GM13977 (cell line): ENCODE measurements around the gene TM9SF4.
"Not testable (repeated sequence)": the region's sequence is repeated elsewhere in the genome, so short reads cannot be mapped to it uniquely, and the experiment has no call there.

Experiments used
- DNase-seq: peaks from one replicate; pipeline ENCODE4 v3.0.0; 2012; ENCODE audit warnings: low spot score
- in situ Hi-C: fragments of 300-500 bp; cut with MboI; formaldehyde crosslinking; loops from one replicate; pipeline ENCODE4 v1.12.0; 2022; ENCODE audit warnings: low sequenced_read_pairs, low pct_unique_long_range_greater_than_20kb, mixed read lengths, inconsistent platforms; ENCODE audit not compliant: unreplicated experiment
- TF ChIP-seq, protein P1 (sequence below): IDR thresholded peaks from 2 replicates; pipeline ENCODE4 v1.5.1; 2012; ENCODE audit warnings: mild to moderate bottlenecking, control low read depth; ENCODE audit not compliant: insufficient read depth; ENCODE audit errors: extremely low read depth, missing control alignments

The TM9SF4 gene

DNA sequence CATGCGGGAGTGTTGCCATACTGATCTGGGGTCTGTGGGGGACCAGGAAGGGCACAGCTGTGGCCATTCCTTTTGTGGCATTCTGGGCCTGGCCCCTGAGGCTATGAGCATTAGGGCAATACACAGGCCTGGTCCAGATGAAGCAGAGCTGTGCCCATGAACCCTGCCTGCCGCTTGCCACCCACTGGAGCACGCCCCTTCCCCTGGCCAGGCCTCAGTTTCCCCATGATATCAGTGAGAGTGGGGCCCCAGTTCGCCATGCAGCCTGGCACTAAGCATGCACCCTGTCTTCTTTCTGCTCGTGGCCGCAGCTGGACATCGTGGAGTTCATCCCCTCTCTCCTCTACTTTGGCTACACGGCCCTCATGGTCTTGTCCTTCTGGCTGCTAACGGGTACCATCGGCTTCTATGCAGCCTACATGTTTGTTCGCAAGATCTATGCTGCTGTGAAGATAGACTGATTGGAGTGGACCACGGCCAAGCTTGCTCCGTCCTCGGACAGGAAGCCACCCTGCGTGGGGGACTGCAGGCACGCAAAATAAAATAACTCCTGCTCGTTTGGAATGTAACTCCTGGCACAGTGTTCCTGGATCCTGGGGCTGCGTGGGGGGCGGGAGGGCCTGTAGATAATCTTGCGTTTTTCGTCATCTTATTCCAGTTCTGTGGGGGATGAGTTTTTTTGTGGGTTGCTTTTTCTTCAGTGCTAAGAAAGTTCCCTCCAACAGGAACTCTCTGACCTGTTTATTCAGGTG lies 55.6 kb downstream of the TM9SF4 start:
- TF ChIP-seq, protein P1, sequence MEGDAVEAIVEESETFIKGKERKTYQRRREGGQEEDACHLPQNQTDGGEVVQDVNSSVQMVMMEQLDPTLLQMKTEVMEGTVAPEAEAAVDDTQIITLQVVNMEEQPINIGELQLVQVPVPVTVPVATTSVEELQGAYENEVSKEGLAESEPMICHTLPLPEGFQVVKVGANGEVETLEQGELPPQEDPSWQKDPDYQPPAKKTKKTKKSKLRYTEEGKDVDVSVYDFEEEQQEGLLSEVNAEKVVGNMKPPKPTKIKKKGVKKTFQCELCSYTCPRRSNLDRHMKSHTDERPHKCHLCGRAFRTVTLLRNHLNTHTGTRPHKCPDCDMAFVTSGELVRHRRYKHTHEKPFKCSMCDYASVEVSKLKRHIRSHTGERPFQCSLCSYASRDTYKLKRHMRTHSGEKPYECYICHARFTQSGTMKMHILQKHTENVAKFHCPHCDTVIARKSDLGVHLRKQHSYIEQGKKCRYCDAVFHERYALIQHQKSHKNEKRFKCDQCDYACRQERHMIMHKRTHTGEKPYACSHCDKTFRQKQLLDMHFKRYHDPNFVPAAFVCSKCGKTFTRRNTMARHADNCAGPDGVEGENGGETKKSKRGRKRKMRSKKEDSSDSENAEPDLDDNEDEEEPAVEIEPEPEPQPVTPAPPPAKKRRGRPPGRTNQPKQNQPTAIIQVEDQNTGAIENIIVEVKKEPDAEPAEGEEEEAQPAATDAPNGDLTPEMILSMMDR = no peak
- in situ Hi-C loops = no loop called here
- no peak for DNase-seq

DNA sequence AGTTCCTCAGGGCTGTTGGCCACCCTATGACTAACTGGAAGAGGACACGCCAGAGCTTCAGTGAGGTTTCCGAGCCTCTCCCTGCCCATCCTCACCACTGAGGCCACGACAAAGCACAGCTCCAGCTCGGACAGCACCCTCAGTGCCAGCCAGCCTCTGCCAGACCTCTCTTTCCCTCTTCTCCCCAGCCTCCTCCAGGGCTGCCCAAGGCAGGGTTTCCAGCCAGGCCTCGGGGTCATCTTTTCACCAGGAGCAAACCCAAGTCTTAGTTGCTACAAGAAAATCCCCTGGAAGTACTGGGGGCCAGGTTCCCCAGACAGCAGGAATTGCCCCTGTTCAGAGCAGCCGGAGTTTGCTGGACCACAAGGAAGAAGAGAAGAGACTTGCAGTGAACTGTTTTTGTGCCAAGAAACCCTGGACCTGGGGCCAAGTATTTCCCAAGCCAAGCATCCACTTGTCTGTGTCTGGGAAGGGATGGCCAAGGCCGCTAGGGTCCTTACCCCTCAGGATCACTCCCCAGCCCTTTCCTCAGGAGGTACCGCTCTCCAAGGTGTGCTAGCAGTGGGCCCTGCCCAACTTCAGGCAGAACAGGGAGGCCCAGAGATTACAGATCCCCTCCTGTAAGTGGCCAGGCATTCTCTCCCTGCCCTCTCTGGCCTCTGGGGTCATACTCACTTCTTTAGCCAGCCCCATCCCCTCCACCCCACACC lies 56.5 kb downstream of the TM9SF4 start:
- TF ChIP-seq, protein P1 = no peak
- DNase-seq = no peak
- in situ Hi-C loops = no loop called here

DNA sequence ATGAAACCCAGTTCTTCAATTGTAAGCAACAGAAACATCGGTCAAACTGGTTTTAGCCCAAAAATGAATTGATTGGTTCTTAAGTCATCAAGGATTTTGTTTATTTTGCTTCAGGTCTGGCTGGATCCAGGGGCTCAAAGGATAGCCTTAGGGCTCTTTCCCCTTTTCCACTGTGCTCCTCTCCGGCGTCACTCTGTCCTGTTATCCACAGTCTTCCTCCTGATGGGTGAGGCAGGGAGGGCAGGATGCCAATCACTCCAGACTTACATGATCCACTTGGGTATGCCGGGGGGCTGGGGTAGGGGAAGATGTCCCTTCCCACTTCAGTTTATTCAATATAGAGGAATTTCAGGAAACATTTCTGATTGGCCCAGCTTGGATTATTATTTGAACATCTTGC lies 58.0 kb downstream of the TM9SF4 start:
- no peak for DNase-seq
- TF ChIP-seq, protein P1 = no peak
- in situ Hi-C loops = no loop called here

DNA sequence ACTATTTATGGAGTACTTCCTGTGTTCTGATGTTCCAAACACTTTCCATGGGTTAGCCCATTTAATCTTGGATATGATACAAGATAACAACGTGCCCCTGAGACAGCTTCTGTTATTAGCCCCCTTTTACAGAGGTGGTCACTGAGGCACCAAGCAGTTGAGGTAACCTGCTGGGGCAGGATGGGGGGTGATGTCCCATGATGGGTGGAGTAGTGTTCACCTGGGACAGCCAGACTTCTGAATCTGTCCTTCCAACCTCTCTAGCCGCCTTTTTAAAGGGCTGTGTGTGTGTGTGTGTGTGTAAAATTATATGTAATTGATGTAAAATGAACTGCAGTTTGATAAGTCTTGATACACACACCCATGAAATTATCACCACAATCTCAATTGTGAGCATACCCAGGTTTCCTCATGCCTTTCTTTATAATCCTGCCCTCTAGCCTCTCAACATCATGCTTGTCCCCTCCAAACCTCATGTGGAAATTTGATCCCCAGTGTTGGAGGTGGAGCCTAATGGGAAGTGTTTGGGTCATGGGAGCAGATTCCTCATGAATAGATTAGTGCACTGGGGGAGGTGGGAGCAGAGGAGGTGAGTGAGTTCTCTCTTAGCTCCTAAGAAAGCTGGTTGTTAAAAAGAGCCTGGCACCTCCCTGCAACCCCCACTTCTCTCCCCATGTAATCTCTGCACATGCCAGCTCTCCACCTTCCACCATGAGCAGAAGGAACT lies 58.8 kb downstream of the TM9SF4 start:
- in situ Hi-C loops = no loop called here
- TF ChIP-seq, protein P1 = no peak
- DNase-seq = no peak

DNA sequence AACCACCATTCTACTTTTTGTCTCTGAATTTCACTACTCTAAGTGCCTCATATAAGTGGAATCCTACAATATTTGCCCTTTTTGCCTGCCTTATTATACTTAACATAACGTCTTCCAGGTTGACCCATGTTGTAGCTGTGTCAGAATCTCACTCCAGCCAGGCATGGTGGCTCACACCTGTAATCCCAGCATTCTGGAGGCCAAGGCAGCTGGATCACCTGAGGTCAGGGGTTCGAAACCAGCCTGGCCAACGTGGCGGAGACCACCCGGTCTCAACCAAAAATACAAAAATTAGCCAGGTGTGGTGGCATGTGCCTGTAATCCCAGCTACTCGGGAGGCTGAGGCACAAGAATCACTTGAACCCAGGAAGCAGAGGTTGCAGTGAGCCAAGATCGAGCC lies 68.2 kb downstream of the TM9SF4 start:
- in situ Hi-C loops, DNase-seq: not testable (repeated sequence)

DNA sequence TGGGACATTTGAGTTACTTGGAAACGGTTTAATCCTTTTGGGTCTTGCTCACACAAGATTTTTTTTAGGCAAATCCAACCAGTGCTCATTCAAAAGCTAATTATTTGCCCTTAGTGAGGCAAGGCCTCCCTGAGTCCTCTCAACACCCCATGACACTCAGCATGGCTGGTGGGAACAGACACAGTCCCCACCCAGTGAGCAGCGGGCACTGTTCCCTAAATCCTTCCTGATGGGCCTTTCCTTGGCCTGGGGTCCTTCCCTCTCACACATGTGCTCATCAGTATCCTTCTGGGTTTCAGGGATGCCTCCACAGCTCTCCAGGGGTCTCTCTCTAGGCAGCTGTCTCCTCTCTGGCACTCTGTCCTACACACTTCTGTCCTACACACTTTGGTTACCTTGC lies 70.0 kb downstream of the TM9SF4 start:
- TF ChIP-seq, protein P1 = no peak
- no peak for DNase-seq
- in situ Hi-C loops = no loop called here

DNA sequence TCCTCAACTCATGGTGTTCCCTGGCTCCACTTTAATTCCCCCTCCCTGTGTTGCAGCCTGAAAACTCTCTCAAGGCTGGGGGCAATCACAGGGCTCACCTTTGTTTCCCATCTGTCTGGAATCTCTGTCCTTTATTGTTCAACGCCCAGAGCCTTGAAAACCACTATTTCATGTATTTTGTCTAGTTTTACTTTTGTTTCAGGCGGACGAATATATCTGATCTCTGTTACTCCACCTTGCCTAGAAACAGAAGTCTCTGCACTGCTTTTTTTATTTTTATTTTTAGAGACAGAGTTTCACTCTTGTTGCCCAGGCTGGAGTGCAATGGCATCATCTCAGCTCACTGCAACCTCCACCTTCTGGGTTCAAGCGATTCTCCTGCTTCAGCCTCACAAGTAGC lies 70.4 kb downstream of the TM9SF4 start:
- TF ChIP-seq, protein P1 = no peak
- no peak for DNase-seq
- in situ Hi-C loops = no loop called here
